ENCODE data around the gene MYBBP1A.

Gene MYBBP1A

DNA sequence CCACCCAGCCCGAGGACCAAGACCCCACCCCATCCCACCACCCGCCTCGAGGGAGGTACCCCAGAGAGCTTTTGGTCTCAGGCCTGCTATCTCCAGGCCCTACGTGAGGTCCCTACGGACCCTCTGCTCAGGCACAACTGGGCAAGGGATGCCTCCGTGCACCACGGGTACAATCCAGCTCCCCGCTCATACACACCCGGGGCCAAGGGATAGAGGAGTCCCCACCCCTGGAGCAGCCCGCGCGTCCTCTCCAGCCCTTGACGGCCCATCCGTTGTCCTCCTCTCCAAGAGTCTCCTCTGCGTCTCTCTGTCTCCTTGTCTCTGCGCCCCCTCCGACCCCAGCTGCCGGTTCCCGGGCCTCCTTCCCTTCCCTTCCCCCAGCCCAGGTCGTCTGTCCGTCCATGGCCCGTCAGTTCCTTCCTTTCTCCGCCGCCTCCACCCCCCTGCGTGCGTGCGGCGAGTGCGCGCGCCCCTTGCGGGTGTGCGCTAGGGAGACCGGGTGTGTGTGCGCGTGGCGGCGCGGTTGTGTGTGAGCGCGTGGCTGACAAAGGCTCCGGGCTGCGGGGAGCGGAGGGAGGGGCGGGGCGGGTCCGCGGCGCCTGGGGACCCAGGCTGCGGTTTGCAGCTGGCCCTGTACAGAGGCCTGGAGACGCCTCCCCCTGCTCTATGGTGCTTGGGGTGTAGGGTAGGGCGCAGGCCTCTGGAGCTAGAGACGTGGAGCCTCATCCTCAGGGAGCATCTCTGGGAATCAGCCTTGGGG, 55.6 kb downstream of the MYBBP1A start:
- peak; percentile 42 for DNase-seq

DNA sequence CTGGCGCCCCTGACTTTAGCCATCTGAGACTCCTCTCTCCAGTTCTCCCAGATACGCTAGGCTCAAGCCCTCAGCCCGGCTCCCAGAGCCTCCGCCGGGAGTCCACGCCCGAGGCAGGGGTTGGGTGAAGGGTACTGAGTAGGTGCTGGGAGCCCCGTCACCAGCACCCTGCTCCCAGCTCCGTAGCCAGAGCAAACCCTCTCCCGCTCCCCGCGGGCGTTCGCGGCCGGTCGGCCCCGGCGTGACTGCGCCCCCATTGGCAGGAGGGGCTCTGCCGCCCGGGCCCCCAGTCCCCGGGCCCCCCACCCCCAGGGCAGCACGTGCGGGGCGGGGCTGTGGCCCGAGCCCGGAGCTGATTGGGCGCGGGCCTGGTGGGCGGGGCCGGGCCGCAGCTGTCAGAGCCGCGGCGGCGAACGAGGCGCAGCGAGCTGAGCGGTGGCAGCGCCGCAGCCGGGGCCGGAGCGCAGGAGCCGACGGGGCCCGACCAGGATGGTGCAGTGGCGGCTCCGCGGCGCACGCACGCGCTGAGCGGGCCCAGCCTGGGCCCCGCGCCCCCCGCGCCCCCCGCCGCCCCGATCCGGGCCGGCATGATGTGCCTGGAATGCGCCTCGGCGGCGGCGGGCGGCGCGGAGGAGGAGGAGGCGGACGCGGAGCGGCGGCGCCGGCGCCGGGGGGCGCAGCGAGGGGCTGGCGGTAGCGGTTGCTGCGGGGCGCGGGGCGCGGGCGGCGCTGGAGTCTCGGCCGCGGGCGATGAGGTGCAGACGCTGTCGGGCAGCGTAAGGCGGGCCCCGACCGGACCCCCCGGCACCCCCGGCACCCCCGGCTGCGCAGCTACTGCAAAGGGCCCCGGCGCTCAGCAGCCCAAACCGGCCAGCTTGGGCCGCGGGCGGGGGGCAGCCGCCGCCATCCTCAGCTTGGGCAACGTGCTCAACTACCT, 56.5 kb downstream of the MYBBP1A start, which contains the start of gene SPNS2:
SPNS2 (plus strand) TSS at position 421 of the 937 bp plus-strand sequence; CDS start at position 588, 167 bp downstream.
- DNase-seq: peak; percentile 54

- no peak for DNase-seq
Measured at GRCh38 chr17:4497101-4497824, 57.9 kb downstream of the MYBBP1A start.

DNA sequence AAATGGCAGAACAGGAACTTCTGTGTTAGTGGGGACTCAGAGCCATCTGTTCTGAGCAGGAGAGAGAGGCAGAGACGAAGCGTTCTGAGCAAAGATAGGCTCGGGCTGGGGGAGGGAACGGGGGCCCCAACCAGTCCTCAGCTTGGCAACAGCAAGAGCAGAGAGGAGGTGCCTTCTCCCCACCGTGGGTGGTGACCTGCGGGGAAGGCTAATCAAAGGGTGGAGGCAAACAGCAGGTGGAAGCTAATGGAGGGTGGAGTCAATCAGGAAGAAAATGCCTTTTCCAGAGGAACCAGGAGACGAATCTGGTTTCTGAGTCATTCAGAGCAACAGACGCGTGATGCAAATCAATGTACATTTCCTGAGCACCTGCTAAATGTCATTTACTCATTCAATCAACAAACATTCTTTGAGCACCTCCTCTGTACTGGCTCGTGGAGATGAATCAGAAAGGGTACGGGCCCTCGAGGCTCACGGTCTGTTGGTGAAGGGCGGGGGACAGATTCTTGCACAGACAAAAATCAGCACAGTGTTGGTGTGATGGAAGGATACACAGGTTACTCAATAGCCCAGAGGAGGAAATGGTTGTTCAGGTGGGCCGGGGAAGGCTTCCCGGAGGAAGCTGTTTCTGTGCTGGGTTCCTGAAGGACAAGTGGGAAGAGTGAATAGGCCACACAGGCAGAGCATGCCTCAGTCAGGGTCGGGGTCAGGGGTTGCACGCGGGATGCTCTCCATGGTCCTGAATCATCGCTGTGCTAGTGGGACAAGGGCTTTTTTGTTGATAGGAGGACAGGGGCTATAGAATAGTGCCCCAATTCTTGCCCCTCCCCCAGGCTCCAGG, 62.2 kb downstream of the MYBBP1A start:
- DNase-seq: no peak

DNA sequence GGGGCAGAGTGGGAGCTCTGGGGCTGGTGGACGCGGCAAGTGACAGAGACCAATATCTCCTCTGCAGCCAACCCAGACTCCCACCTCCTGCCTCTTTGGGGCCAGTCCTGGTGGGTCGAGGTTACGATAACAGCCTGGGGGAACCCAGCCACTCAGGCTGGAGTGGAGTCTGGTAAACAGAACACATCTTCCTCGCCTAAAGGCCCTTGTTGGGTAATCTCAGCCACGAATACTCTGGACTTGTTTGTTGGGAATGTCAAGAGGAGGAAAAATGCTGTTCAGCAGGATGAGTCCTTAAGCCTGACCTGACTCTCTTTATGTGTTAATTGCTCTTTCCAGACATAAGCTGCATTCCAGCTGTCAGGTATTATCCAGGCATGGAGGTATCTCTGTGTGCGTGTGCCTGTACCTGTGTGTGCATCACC, 64.5 kb downstream of the MYBBP1A start:
- DNase-seq: peak; percentile 7

- DNase-seq: no peak
Measured at GRCh38 chr17:4490109-4490591, 65.0 kb downstream of the MYBBP1A start.

DNA sequence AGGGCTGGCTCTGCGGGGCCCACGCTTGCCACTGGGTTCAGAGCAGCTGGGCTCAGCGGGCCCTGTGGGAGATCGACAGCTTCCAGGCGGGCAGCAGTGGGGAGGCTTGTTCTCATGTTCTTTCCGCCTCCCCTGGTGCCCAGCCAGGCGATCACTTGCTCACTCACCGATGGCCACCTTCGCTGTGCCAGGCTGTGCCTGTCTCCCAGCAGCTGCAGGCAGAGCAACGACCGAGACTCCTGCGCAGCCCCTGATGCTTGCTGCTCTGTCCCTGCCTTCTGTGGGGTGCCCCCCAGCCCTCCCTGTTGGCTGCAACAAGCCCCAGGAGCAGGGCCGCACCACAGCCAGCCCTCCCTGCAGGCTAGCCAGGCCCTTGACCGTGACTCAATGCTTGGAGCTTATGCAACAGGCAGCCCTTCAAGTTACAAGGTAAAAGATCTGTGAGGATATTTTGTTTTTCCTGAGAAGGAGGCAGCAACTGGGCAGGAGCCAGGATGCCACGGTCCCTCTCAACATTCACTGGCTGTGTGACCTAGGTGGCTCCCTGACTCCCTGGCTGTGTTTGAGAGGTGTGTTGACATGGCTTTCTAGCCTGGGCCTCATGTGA, 66.1 kb downstream of the MYBBP1A start:
- DNase-seq: no peak

Data from DMS79 treated with DMSO at 0.1 percent for 48 hours (cell line).